Right atrium auricular region (tissue), 2 donors: ENCODE results near the gene HOXB3. TPM values are rescaled to one million over a fixed set of nuclear protein-coding genes. Genes with fewer than 3 reads are reported as not detected.

Experiments
- DNase-seq: peaks from one replicate; pipeline ENCODE4 v3.0.0-alpha.2; 2019; ENCODE audit warnings: low spot score
- H3K27ac ChIP-seq, 2 donors: fragments of 200-600 bp; sonication (generic); 1 replicate in 1 of 2; 2 replicates in 1 of 2; pipeline ENCODE4 v1.5.1; 2016 to 2019
- H3K27me3 ChIP-seq, 2 donors: fragments of 200-600 bp; sonication (generic); one replicate each; pipeline versions ENCODE4 v1.5.1 to v1.6.0; 2017 to 2019
- H3K36me3 ChIP-seq: fragments of 200-600 bp; sonication (generic); one replicate; pipeline ENCODE4 v1.5.1; 2016
- H3K4me1 ChIP-seq, 2 donors: fragments of 200-600 bp; sonication (generic); one replicate each; pipeline versions ENCODE4 v1.5.1 to v1.6.0; 2017 to 2019
- H3K4me3 ChIP-seq, 2 donors: fragments of 200-600 bp; sonication (generic); 1 replicate in 1 of 2; 2 replicates in 1 of 2; pipeline ENCODE4 v1.5.1; 2017 to 2019; ENCODE audit warnings: mild to moderate bottlenecking in 1 of 2, moderate library complexity in 1 of 2
- H3K9me3 ChIP-seq, 2 donors: fragments of 200-600 bp; sonication (generic); one replicate each; pipeline ENCODE4 v1.5.1; 2019
- CTCF ChIP-seq, 2 donors: fragments of 200-600 bp; sonication (generic); IDR thresholded peaks; one replicate each; pipeline ENCODE4 v1.5.1; 2019; ENCODE audit warnings: antibody characterized with exemption in 2 of 2
- total RNA-seq, 2 donors: library from RNA; depleted of rRNA; stranded (reverse); fragments of >200 nt; gene quantifications; one replicate each; pipeline ENCODE4 v1.1.0, GENCODE V29; 2016

The HOXB3 gene
- total RNA-seq, 2 donors from 2014 or later, result 0.82 to 1.2 TPM

GRCh38 chr17:48617471-48618255 is 27.6 kb upstream of the HOXB3 start:
- no peaks in the 10 kb centered on the region for H3K9me3 ChIP-seq
- H3K36me3 ChIP-seq, result no peaks in the 10 kb centered on the region
- no peak overlapping the region for H3K4me3 ChIP-seq
- no peak overlapping the region for H3K27ac ChIP-seq
- no peak for TF ChIP-seq CTCF (IDR thresholded peaks at IDR 0.05)
- peaks cover 0 to 35% of the 10 kb centered on the region in 2 donors for H3K4me1 ChIP-seq
- no peak for DNase-seq
- H3K27me3 ChIP-seq, result peaks cover 73 to 79% of the 10 kb centered on the region in 2 donors

GRCh38 chr17:48616717-48617470 is 26.9 kb upstream of the HOXB3 start:
- no peak overlapping the region for H3K27ac ChIP-seq
- no peaks in the 10 kb centered on the region for H3K36me3 ChIP-seq
- peaks cover 0 to 41% of the 10 kb centered on the region in 2 donors for H3K4me1 ChIP-seq
- H3K4me3 ChIP-seq, result no peak overlapping the region
- H3K27me3 ChIP-seq, result peaks cover 75 to 81% of the 10 kb centered on the region in 2 donors
- no peak for TF ChIP-seq CTCF (IDR thresholded peaks at IDR 0.05)
- DNase-seq, result no peak
- no peaks in the 10 kb centered on the region for H3K9me3 ChIP-seq

GRCh38 chr17:48615963-48616716 is 26.1 kb upstream of the HOXB3 start:
- Histone ChIP-seq H3K9me3 (no peaks in the 10 kb centered on the region), H3K36me3 (no peaks in the 10 kb centered on the region), H3K4me3 (no peak overlapping the region), H3K4me1 (peaks cover 0 to 47% of the 10 kb centered on the region in 2 donors), H3K27ac (no peak overlapping the region), H3K27me3 (peaks cover 81 to 82% of the 10 kb centered on the region in 2 donors)
- no peak for DNase-seq
- no peak for TF ChIP-seq CTCF (IDR thresholded peaks at IDR 0.05)

GRCh38 chr17:48615047-48615962 is 25.3 kb upstream of the HOXB3 start, which contains the start of gene HOXB8:
HOXB8 (minus strand) TSS chr17:48615292; CDS start chr17:48614704, 588 bp downstream.
- DNase-seq, result no peak
- no peak within 1 kb of the TSS for H3K27ac ChIP-seq
- peaks cover 0 to 55% of the 10 kb centered on the region in 2 donors for H3K4me1 ChIP-seq
- H3K9me3 ChIP-seq, result no peaks in the 10 kb centered on the region
- no peak for TF ChIP-seq CTCF (IDR thresholded peaks at IDR 0.05)
- H3K27me3 ChIP-seq, result peaks cover 82% of the 10 kb centered on the region in 2 donors
- no peaks in the 10 kb centered on the region for H3K36me3 ChIP-seq
- H3K4me3 ChIP-seq, result no peak within 1 kb of the TSS
